Measurements from ENCODE around the gene NRXN3. TPM values are rescaled to one million over a fixed set of nuclear protein-coding genes. Genes with fewer than 3 reads are reported as not detected.

The NRXN3 gene
- total RNA-seq, 2 experiments from 2014 or later = not detected

GRCh38 chr14:78902010-78902623 lies 731.9 kb downstream of the NRXN3 start:
- peak; percentile 27 for DNase-seq (ENCODE audit: low spot score)
- H3K79me2 ChIP-seq (ENCODE audit: insufficient read depth, low read depth, low read length) = no peaks in the 10 kb centered on the region
- H2AFZ ChIP-seq (ENCODE audit: low read length) = no peak overlapping the region
- ChIA-PET CTCF (ENCODE audit: unreplicated experiment) (interaction anchor here (0.5 kb wide), 1 partner anchor 454 kb away, joined by 3 read pairs; no protein-coding TSS in a partner anchor), POLR2A (no interaction called here)
- H3K4me2 ChIP-seq (ENCODE audit: low read length) = no peak overlapping the region
- no peaks in the 10 kb centered on the region for H3K9me2 ChIP-seq (ENCODE audit: insufficient read depth, low read length)
- no peaks in the 10 kb centered on the region for H3K9me3 ChIP-seq (ENCODE audit: low read length)
- BruUV-seq (replicated peaks) = no TSS peak
- no peaks in the 10 kb centered on the region for H3K4me1 ChIP-seq (ENCODE audit: insufficient read depth, low read length, poor library complexity, severe bottlenecking)
- intact Hi-C loops (cut with micrococcal nuclease; ENCODE audit: unreplicated experiment) = no loop called here
- no peak overlapping the region for H3K27ac ChIP-seq (ENCODE audit: low read depth, low read length, poor library complexity, severe bottlenecking)
- TF ChIP-seq EZH2phosphoT487 (IDR thresholded peaks at IDR 0.05; ENCODE audit: borderline replicate concordance, low read depth, low read length) (no peak), CTCF (conservative IDR thresholded peaks at IDR 0.05; ENCODE audit: low read length) (peak; percentile 78)
- H3K36me3 ChIP-seq (ENCODE audit: insufficient read depth, low read length) = no peaks in the 10 kb centered on the region
- H3K4me3 ChIP-seq (ENCODE audit: low read depth, low read length, poor library complexity, severe bottlenecking) = no peak overlapping the region
- H4K20me1 ChIP-seq (ENCODE audit: insufficient read depth, low read length) = no peaks in the 10 kb centered on the region

- no peaks in the 10 kb centered on the region for H3K79me2 ChIP-seq (ENCODE audit: insufficient read depth, low read depth, low read length)
- TF ChIP-seq EZH2phosphoT487 (IDR thresholded peaks at IDR 0.05; ENCODE audit: borderline replicate concordance, low read depth, low read length) (no peak), CTCF (conservative IDR thresholded peaks at IDR 0.05; ENCODE audit: low read length) (no peak)
- no peaks in the 10 kb centered on the region for H3K36me3 ChIP-seq (ENCODE audit: insufficient read depth, low read length)
- no TSS peak for BruUV-seq (replicated peaks)
- CTCF ChIA-PET (ENCODE audit: unreplicated experiment) = no interaction called here
- no peaks in the 10 kb centered on the region for H3K9me3 ChIP-seq (ENCODE audit: low read length)
- H3K4me3 ChIP-seq (ENCODE audit: low read depth, low read length, poor library complexity, severe bottlenecking) = no peak overlapping the region
- no peaks in the 10 kb centered on the region for H3K4me1 ChIP-seq (ENCODE audit: insufficient read depth, low read length, poor library complexity, severe bottlenecking)
- H4K20me1 ChIP-seq (ENCODE audit: insufficient read depth, low read length) = no peaks in the 10 kb centered on the region
- no peak for DNase-seq (ENCODE audit: low spot score)
- no peak overlapping the region for H3K4me2 ChIP-seq (ENCODE audit: low read length)
- intact Hi-C loops (cut with micrococcal nuclease; ENCODE audit: unreplicated experiment) = no loop called here
- POLR2A ChIA-PET = no interaction called here
- H3K9me2 ChIP-seq (ENCODE audit: insufficient read depth, low read length) = no peaks in the 10 kb centered on the region
- no peak overlapping the region for H3K27ac ChIP-seq (ENCODE audit: low read depth, low read length, poor library complexity, severe bottlenecking)
- no peak overlapping the region for H2AFZ ChIP-seq (ENCODE audit: low read length)
Measured at GRCh38 chr14:78904094-78904493, 733.9 kb downstream of the NRXN3 start.

GRCh38 chr14:78917462-78917861 lies 747.3 kb downstream of the NRXN3 start:
- no TSS peak for BruUV-seq (replicated peaks)
- CTCF ChIA-PET (ENCODE audit: unreplicated experiment) = no interaction called here
- intact Hi-C loops (cut with micrococcal nuclease; ENCODE audit: unreplicated experiment) = no loop called here

More at GRCh38 chr14:78917462-78917861, 747.3 kb downstream of the NRXN3 start:
- DNase-seq (ENCODE audit: low spot score) = no peak
- Histone ChIP-seq H3K4me1 (ENCODE audit: insufficient read depth, low read length, poor library complexity, severe bottlenecking) (no peaks in the 10 kb centered on the region), H3K4me3 (ENCODE audit: low read depth, low read length, poor library complexity, severe bottlenecking) (no peak overlapping the region), H3K9me2 (ENCODE audit: insufficient read depth, low read length) (no peaks in the 10 kb centered on the region), H4K20me1 (ENCODE audit: insufficient read depth, low read length) (no peaks in the 10 kb centered on the region), H2AFZ (ENCODE audit: low read length) (no peak overlapping the region), H3K79me2 (ENCODE audit: insufficient read depth, low read depth, low read length) (no peaks in the 10 kb centered on the region), H3K27ac (ENCODE audit: low read depth, low read length, poor library complexity, severe bottlenecking) (no peak overlapping the region), H3K4me2 (ENCODE audit: low read length) (no peak overlapping the region), H3K9me3 (ENCODE audit: low read length) (no peaks in the 10 kb centered on the region), H3K36me3 (ENCODE audit: insufficient read depth, low read length) (no peaks in the 10 kb centered on the region)
- POLR2A ChIA-PET = no interaction called here
- no peak for TF ChIP-seq CTCF (conservative IDR thresholded peaks at IDR 0.05; ENCODE audit: low read length)
